GM12878 (cell line): ENCODE results near the gene ZBTB32. TPM values are rescaled to one million over a fixed set of nuclear protein-coding genes. Genes with fewer than 3 reads are reported as not detected.

Source experiments
- EP300 ChIP-seq, 2 experiments: fragments of 150-350 bp in 1 of 2; IDR thresholded peaks; 2 replicates each; pipeline ENCODE4 v1.6.1; 2011 to 2012; ENCODE audit warnings: low read depth in 2 of 2, low read length in 2 of 2, borderline replicate concordance in 1 of 2, improper control_type of control experiment in 1 of 2, inconsistent platforms in 1 of 2; ENCODE audit not compliant: control insufficient read depth in 1 of 2
- ESRRA ChIP-seq: IDR thresholded peaks from 2 replicates; pipeline ENCODE4 v1.6.1; 2012; ENCODE audit warnings: mild to moderate bottlenecking, low read length, improper control_type of control experiment
- FOS ChIP-seq: IDR thresholded peaks from 3 replicates; pipeline ENCODE4 v1.6.1; 2011; ENCODE audit warnings: borderline replicate concordance; ENCODE audit not compliant: insufficient read length; ENCODE audit errors: extremely low read depth
- HDAC2 ChIP-seq: fragments of 200-600 bp; sonication (generic); IDR thresholded peaks from 2 replicates; pipeline ENCODE4 v1.6.1; 2017
- IKZF2 ChIP-seq, 2 experiments: fragments of 450-650 bp; IDR thresholded peaks; 2 replicates each; pipeline ENCODE4 v1.6.1; 2017; ENCODE audit warnings: mild to moderate bottlenecking in 2 of 2, moderate library complexity in 2 of 2
- MYB ChIP-seq: fragments of 150-350 bp; IDR thresholded peaks from 2 replicates; pipeline ENCODE4 v1.6.1; 2014; ENCODE audit warnings: mild to moderate bottlenecking, low read depth, low read length, borderline replicate concordance
- NR2C2 ChIP-seq: IDR thresholded peaks from 2 replicates; pipeline ENCODE4 v1.6.1; 2011; ENCODE audit warnings: borderline replicate concordance, low read depth; ENCODE audit not compliant: control insufficient read depth, insufficient read length
- RUNX3 ChIP-seq: IDR thresholded peaks from 2 replicates; pipeline ENCODE4 v1.6.1; 2012; ENCODE audit warnings: low read length, inconsistent platforms
- SMARCA5 ChIP-seq: fragments of 450-650 bp; IDR thresholded peaks from 2 replicates; pipeline ENCODE4 v1.6.1; 2017; ENCODE audit warnings: mild to moderate bottlenecking
- STAT1 ChIP-seq: fragments of 450-650 bp; conservative IDR thresholded peaks from 2 replicates; pipeline ENCODE4 v1.6.1; 2014; ENCODE audit warnings: antibody characterized with exemption, mild to moderate bottlenecking
- ZNF687 ChIP-seq: fragments of 450-650 bp; IDR thresholded peaks from 2 replicates; pipeline ENCODE4 v1.6.1; 2017; ENCODE audit warnings: mild to moderate bottlenecking, moderate library complexity
- polyA plus RNA-seq, 11 experiments: library from polyadenylated mRNA; depleted of rRNA in 4 of 11; unstranded in 6 of 11; stranded (reverse) in 5 of 11; fragments of >200 nt; fragmentation: Nextera tagmentation in 4 of 11; fragmentation: Illumina TruSeq in 1 of 11; extraction: Ambion mirVana in 4 of 11; extraction: Trizol in 1 of 11; gene quantifications; 1 replicate in 1 of 11; 2 replicates in 10 of 11; pipeline versions ENCODE4 v1.2.1 to v1.2.3, GENCODE V29; 2011 to 2016; ENCODE audit warnings: inconsistent platforms in 2 of 11, missing spikeins in 2 of 11, low read depth in 1 of 11
- total RNA-seq, 4 experiments: library from RNA; depleted of rRNA in 3 of 4; stranded (reverse); fragments of >200 nt in 3 of 4; fragmentation: Illumina TruSeq in 1 of 4; extraction: Trizol in 1 of 4; gene quantifications; 2 replicates each; pipeline versions ENCODE4 v1.2.1 to v1.2.3, GENCODE V29; 2013 to 2021
- TF ChIP-seq, protein P1 (sequence below): fragments of 450-650 bp; IDR thresholded peaks from 2 replicates; pipeline ENCODE4 v1.6.1; 2017; ENCODE audit warnings: antibody characterized with exemption, mild to moderate bottlenecking, moderate library complexity
- TF ChIP-seq, protein P2 (sequence below), 3 experiments: IDR thresholded peaks in 2 of 3; conservative IDR thresholded peaks in 1 of 3; 2 replicates each; pipeline ENCODE4 v1.5.1; 2011; ENCODE audit warnings: low read depth in 3 of 3, low read length in 3 of 3, mild to moderate bottlenecking in 3 of 3, control low read depth in 2 of 3, moderate library complexity in 2 of 3, inconsistent platforms in 1 of 3, mixed read lengths in 1 of 3; ENCODE audit not compliant: control insufficient read depth in 2 of 3, insufficient read depth in 1 of 3; ENCODE audit errors: extremely low read depth in 1 of 3
- TF ChIP-seq, protein P3 (sequence below): fragments of 450-650 bp; IDR thresholded peaks from 2 replicates; pipeline ENCODE4 v1.6.1; 2018; ENCODE audit warnings: mild to moderate bottlenecking, low read depth, moderate library complexity; ENCODE audit not compliant: partially characterized antibody

Gene ZBTB32
- total and polyA plus RNA-seq, 10 of the 15 experiments (the other 5 are each of a cell fraction or from before 2014, with no cell fraction given), result 1.0 to 46.7 (median 16.0) TPM

- TF ChIP-seq ZNF687 (peak; percentile 3; the same call in 1 of the 2 replicates), FOS (no peak), IKZF2 (IDR thresholded peaks at IDR 0.05) (no peak), EP300 (IDR thresholded peaks at IDR 0.05; ENCODE audit: borderline replicate concordance in 1 of 2, control insufficient read depth in 1 of 2, low read depth in 2 of 2, low read length in 2 of 2) (no peak), HDAC2 (no peak), NR2C2 (no peak), STAT1 (no peak; the same call in 1 of the 2 replicates), MYB (no peak), ESRRA (0 out of 2 replicates have a peak, but pooled peaks have one; percentile 68), RUNX3 (no peak), SMARCA5 (peak; percentile 72)
- TF ChIP-seq, protein P1, sequence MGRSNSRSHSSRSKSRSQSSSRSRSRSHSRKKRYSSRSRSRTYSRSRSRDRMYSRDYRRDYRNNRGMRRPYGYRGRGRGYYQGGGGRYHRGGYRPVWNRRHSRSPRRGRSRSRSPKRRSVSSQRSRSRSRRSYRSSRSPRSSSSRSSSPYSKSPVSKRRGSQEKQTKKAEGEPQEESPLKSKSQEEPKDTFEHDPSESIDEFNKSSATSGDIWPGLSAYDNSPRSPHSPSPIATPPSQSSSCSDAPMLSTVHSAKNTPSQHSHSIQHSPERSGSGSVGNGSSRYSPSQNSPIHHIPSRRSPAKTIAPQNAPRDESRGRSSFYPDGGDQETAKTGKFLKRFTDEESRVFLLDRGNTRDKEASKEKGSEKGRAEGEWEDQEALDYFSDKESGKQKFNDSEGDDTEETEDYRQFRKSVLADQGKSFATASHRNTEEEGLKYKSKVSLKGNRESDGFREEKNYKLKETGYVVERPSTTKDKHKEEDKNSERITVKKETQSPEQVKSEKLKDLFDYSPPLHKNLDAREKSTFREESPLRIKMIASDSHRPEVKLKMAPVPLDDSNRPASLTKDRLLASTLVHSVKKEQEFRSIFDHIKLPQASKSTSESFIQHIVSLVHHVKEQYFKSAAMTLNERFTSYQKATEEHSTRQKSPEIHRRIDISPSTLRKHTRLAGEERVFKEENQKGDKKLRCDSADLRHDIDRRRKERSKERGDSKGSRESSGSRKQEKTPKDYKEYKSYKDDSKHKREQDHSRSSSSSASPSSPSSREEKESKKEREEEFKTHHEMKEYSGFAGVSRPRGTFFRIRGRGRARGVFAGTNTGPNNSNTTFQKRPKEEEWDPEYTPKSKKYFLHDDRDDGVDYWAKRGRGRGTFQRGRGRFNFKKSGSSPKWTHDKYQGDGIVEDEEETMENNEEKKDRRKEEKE, result no peak
- TF ChIP-seq, protein P2, sequence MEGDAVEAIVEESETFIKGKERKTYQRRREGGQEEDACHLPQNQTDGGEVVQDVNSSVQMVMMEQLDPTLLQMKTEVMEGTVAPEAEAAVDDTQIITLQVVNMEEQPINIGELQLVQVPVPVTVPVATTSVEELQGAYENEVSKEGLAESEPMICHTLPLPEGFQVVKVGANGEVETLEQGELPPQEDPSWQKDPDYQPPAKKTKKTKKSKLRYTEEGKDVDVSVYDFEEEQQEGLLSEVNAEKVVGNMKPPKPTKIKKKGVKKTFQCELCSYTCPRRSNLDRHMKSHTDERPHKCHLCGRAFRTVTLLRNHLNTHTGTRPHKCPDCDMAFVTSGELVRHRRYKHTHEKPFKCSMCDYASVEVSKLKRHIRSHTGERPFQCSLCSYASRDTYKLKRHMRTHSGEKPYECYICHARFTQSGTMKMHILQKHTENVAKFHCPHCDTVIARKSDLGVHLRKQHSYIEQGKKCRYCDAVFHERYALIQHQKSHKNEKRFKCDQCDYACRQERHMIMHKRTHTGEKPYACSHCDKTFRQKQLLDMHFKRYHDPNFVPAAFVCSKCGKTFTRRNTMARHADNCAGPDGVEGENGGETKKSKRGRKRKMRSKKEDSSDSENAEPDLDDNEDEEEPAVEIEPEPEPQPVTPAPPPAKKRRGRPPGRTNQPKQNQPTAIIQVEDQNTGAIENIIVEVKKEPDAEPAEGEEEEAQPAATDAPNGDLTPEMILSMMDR (IDR thresholded peaks at IDR 0.05 in 2 of 3, conservative IDR thresholded peaks at IDR 0.05 in 1 of 3; ENCODE audit: control insufficient read depth in 2 of 3, extremely low read depth in 1 of 3, insufficient read depth in 1 of 3, low read depth in 3 of 3, low read length in 3 of 3), result peak; percentile 53 to 76 (median 74)
- TF ChIP-seq, protein P3, sequence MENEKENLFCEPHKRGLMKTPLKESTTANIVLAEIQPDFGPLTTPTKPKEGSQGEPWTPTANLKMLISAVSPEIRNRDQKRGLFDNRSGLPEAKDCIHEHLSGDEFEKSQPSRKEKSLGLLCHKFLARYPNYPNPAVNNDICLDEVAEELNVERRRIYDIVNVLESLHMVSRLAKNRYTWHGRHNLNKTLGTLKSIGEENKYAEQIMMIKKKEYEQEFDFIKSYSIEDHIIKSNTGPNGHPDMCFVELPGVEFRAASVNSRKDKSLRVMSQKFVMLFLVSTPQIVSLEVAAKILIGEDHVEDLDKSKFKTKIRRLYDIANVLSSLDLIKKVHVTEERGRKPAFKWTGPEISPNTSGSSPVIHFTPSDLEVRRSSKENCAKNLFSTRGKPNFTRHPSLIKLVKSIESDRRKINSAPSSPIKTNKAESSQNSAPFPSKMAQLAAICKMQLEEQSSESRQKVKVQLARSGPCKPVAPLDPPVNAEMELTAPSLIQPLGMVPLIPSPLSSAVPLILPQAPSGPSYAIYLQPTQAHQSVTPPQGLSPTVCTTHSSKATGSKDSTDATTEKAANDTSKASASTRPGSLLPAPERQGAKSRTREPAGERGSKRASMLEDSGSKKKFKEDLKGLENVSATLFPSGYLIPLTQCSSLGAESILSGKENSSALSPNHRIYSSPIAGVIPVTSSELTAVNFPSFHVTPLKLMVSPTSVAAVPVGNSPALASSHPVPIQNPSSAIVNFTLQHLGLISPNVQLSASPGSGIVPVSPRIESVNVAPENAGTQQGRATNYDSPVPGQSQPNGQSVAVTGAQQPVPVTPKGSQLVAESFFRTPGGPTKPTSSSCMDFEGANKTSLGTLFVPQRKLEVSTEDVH, result no peak
Observed at GRCh38 chr19:35716801-35717664, 12.7 kb downstream of the ZBTB32 start (continued).
